Osteoblast (primary cell): ENCODE results near the gene CTTN. TPM values are rescaled to one million over a fixed set of nuclear protein-coding genes. Genes with fewer than 3 reads are reported as not detected.

ENCODE experiments used
- DNase-seq: peaks from one replicate; pipeline ENCODE4 v3.0.0; 2011; ENCODE audit warnings: low spot score, mixed read lengths; ENCODE audit not compliant: insufficient read length; ENCODE audit errors: missing footprints
- H2AFZ ChIP-seq: 2 replicates; pipeline ENCODE4 v1.6.0; 2011; ENCODE audit warnings: mild to moderate bottlenecking, low read length
- H3K27ac ChIP-seq: 2 replicates; pipeline ENCODE4 v1.5.1; 2011; ENCODE audit warnings: mild to moderate bottlenecking, low read depth, low read length, moderate library complexity
- H3K27me3 ChIP-seq: 2 replicates; pipeline ENCODE4 v1.6.0; 2012; ENCODE audit warnings: mild to moderate bottlenecking, control low read depth, inconsistent platforms, low read length, moderate library complexity; ENCODE audit not compliant: insufficient read depth
- H3K36me3 ChIP-seq: 2 replicates; pipeline ENCODE4 v1.5.1; 2011; ENCODE audit warnings: mild to moderate bottlenecking, low read length, control low read depth, moderate library complexity; ENCODE audit not compliant: insufficient read depth
- H3K4me1 ChIP-seq: 2 replicates; pipeline ENCODE4 v1.5.1; 2011; ENCODE audit warnings: mild to moderate bottlenecking, low read length, control low read depth, moderate library complexity; ENCODE audit not compliant: insufficient read depth
- H3K4me2 ChIP-seq: 2 replicates; pipeline ENCODE4 v1.6.0; 2011; ENCODE audit warnings: mild to moderate bottlenecking, low read length; ENCODE audit not compliant: insufficient read depth
- H3K4me3 ChIP-seq: fragments of 200-600 bp; sonication (generic); 3 replicates; pipeline ENCODE4 v1.5.1; 2012; ENCODE audit warnings: mild to moderate bottlenecking, low read length, inconsistent platforms; ENCODE audit not compliant: insufficient read depth
- H3K79me2 ChIP-seq: 2 replicates; pipeline ENCODE4 v1.6.0; 2012; ENCODE audit warnings: mild to moderate bottlenecking, low read length, control low read depth, inconsistent platforms; ENCODE audit not compliant: insufficient read depth
- H3K9me3 ChIP-seq: 2 replicates; pipeline ENCODE4 v1.5.1; 2011; ENCODE audit warnings: low read depth, low read length, control low read depth
- H4K20me1 ChIP-seq: 2 replicates; pipeline ENCODE4 v1.6.0; 2012; ENCODE audit warnings: mild to moderate bottlenecking, low read length, control low read depth; ENCODE audit not compliant: insufficient read depth
- CTCF ChIP-seq: IDR thresholded peaks from 2 replicates; pipeline ENCODE4 v1.5.1; 2011; ENCODE audit warnings: mild to moderate bottlenecking, low read depth, low read length, moderate library complexity; ENCODE audit errors: extremely low read depth
- total RNA-seq: library from RNA; depleted of rRNA; stranded (reverse); fragments of >200 nt; gene quantifications from 2 replicates; pipeline ENCODE4 v1.2.3, GENCODE V29; 2012

CTTN gene
- total RNA-seq, 1 donor = 429 TPM

- Histone ChIP-seq H3K4me1 (peaks cover 17% of the 10 kb centered on the region), H3K4me3 (no peak overlapping the region), H3K27me3 (no peaks in the 10 kb centered on the region), H3K4me2 (no peak overlapping the region), H3K9me3 (no peaks in the 10 kb centered on the region), H2AFZ (no peak overlapping the region), H3K79me2 (peaks cover 48% of the 10 kb centered on the region), H4K20me1 (peaks cover 64% of the 10 kb centered on the region), H3K36me3 (peaks cover 88% of the 10 kb centered on the region), H3K27ac (no peak overlapping the region)
- TF ChIP-seq CTCF = no peak
- no peak for DNase-seq
Measured at GRCh38 chr11:70416881-70417280, 18.6 kb downstream of the CTTN start.

- Histone ChIP-seq H3K4me3 (no peak overlapping the region), H3K27ac (no peak overlapping the region), H3K79me2 (peaks cover 41% of the 10 kb centered on the region), H3K27me3 (no peaks in the 10 kb centered on the region), H3K36me3 (peaks cover 88% of the 10 kb centered on the region), H4K20me1 (peaks cover 65% of the 10 kb centered on the region), H3K4me1 (peaks cover 17% of the 10 kb centered on the region), H2AFZ (no peak overlapping the region), H3K4me2 (no peak overlapping the region), H3K9me3 (no peaks in the 10 kb centered on the region)
- no peak for TF ChIP-seq CTCF
- peak; percentile 42 for DNase-seq
Measured at GRCh38 chr11:70418130-70418529, 19.8 kb downstream of the CTTN start.

GRCh38 chr11:70419307-70420007 is 21.1 kb downstream of the CTTN start:
- Histone ChIP-seq H3K79me2 (peaks cover 47% of the 10 kb centered on the region), H3K4me1 (peaks cover 28% of the 10 kb centered on the region), H2AFZ (no peak overlapping the region), H4K20me1 (peaks cover 72% of the 10 kb centered on the region), H3K27me3 (no peaks in the 10 kb centered on the region), H3K4me3 (no peak overlapping the region), H3K36me3 (peaks cover 82% of the 10 kb centered on the region), H3K9me3 (no peaks in the 10 kb centered on the region), H3K4me2 (no peak overlapping the region), H3K27ac (peak overlapping the region; percentile 29)
- DNase-seq = peak; percentile 45
- no peak for TF ChIP-seq CTCF

- Histone ChIP-seq H4K20me1 (peaks cover 72% of the 10 kb centered on the region), H3K79me2 (peaks cover 53% of the 10 kb centered on the region)
Measured at GRCh38 chr11:70420008-70420464, 21.7 kb downstream of the CTTN start.

More at GRCh38 chr11:70420008-70420464, 21.7 kb downstream of the CTTN start:
- H3K9me3 ChIP-seq = no peaks in the 10 kb centered on the region
- peaks cover 82% of the 10 kb centered on the region for H3K36me3 ChIP-seq
- peaks cover 25% of the 10 kb centered on the region for H3K4me1 ChIP-seq
- peak overlapping the region; percentile 48 for H3K27ac ChIP-seq
- peak; percentile 94 for DNase-seq
- no peaks in the 10 kb centered on the region for H3K27me3 ChIP-seq
- no peak overlapping the region for H3K4me2 ChIP-seq
- H3K4me3 ChIP-seq = no peak overlapping the region
- no peak overlapping the region for H2AFZ ChIP-seq
- TF ChIP-seq CTCF = no peak
